UCSD-AML1 (cell line): Measurements from ENCODE around the gene GCSAM.

ENCODE experiments used
- DNase-seq: peaks from one replicate; lab custom pipeline; 2025; ENCODE audit not compliant: unreplicated experiment; lab: John Stamatoyannopoulos, UW

The GCSAM gene

DNA sequence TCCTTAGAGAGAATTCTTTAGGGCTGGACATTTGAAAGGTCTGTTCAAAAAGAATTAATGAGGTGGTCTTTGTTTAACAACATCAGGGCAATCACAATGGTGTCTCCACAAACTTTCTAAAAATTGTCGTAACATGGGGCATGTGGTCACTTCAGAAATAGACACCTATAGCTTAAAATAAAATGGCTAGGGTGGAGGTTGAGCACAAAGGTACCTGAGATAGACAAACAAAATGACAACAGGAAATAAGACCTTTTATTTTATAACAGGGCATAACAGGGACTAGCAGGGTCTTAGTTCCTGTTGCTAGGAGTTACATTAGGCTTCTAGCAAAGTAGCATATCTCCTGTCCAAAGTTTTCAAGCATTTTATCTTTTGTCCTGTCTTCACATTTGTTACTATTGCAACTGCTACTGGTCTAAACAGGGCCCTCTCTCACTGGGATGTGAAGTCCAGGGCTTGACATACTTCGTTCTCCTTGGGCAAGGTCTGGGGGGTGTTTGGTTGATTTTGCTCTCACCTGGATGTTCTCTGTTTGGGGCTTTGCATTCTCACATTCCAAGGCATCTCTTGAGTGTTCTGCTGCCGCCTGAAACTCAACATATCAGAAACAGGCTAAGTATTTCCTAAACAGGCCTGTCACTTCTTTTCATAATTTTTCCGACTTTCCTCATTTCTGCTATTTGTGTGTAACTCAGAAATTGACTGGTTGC is 3.0 kb downstream of the GCSAM start:
- DNase-seq: no peak

DNA sequence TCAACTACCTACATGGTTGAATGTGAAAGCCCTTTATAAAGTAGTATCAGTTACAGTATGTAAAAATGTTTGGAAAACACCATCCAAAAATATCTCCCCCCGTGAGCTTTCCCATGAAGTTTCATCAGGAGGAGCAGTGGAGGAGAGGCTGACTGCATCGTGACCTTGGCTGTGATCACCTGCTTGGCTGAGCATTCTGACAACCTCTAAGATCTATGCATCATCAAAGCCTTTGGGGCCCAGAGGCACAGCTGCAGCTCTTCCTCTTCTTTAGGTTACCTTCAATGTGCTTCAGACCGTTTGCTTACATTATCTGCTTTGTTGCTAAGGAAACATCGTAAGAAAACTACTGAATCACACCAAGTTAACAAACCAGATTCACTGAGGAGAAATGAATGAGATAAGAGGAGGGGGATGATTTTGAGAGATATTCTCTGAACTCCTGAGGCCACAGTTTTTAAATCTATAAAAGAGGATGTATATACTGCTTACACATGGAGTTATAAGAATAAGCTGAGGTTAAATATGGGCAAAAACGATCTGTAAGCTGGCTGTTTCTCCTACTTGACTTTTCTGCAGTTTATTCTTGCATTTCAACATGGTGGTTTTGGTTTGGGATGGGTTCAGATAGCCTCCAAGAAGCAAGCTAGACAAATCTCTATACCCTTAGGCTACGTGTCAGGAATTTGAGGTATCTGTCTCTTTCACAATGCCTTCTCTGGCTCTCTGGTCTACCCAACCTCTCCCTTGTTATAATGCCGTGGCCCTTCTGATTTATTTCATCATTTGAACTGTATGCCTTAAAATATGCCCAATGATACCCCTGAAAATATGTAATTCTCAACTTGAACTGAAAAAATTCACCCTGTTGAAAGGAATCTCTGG is 4.0 kb downstream of the GCSAM start:
- DNase-seq: no peak

DNA sequence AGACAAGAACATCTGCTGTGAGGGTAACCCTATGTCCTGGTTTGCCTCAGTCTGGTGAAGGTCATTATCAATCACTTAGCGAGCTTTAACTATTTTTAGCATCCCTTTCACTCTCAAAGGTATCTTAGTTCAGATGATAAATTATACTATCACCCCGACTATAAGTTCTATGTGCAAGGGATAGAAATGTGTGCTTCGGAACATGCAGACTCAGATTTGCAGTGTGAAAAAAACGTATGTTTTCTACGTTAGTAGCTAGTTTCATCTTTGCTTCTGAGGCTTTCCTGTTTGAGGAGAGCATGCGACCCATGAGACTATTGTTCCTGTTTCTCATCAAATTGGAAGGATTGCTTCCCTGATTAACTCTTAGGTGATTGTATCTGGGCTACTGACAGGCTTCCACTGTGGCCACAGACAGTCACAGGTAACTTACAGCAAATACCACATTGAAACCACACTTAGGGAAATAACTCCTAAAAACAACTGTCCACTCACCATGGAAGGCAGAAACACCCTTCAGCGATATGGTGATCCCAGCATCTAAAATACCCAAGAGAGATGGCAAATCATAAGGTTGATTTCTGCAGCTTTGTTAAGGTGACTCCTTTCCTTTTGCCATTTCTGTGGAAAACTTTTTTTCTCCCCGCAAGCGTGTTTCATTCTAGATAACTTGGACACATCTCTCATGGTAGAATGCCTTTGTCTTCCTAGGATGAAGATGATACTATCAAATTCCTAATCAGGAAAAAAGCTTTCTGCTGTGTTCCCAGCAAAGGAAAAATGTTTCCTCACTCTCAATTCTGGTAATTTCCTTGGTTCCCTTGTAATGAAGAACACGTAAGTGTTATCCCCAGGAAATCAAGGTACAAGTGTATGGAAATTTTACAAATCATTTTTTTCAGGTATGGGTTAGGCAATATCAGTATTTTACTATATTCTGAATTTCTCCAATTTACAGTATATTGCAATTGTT is 5.2 kb downstream of the GCSAM start:
- no peak for DNase-seq

DNA sequence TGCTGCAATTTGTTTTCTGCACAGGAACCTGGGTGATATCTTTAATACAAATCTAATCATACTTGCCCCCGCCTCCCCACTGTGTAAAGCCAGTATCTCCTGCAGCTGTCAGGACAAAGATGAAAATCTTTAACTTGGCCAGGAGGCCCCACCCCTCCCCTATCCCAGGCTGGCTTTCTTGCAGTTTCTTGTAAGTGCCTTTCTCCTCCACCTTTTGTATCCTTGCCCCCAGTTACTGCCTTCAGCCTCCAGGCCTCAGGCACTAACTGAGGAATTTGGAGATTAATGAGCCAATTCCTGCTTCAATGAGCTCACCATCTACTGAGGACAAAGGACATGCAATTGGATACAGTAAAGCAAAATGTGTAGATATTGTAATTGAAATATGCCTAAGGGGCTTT is 6.5 kb downstream of the GCSAM start:
- no peak for DNase-seq

DNA sequence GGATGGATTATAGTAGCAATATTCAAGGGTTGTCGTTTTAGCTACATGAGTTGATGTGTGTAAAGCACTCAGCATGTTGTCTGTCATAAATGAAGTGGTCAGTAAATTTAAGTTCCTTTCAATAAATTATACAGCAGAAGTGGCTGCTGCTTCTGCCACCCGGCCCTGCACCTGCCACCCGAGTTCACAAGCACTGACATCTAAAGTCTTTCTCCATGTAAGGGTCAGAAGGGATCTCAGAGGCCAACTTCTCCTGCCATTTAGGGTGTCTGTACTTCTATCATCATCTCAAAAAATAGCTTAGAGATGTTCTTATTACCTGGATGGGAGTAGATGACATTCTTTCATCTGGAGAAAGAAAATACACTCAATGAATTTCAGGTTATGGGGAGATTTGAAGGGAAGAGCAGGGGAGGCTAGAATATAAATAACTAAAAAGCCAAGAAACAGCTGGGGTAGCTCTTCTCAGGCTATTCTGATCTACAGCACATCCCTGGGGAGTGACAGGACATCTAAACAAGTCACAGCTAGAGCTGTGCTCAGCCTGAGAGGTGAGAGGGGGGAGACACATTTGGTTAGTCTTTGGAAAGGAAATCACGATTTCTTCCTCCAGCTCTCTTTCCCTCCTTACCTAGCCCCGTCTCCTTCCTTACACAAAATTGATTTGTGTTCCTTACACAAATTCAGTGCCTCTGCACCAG is 8.0 kb downstream of the GCSAM start:
- no peak for DNase-seq

DNA sequence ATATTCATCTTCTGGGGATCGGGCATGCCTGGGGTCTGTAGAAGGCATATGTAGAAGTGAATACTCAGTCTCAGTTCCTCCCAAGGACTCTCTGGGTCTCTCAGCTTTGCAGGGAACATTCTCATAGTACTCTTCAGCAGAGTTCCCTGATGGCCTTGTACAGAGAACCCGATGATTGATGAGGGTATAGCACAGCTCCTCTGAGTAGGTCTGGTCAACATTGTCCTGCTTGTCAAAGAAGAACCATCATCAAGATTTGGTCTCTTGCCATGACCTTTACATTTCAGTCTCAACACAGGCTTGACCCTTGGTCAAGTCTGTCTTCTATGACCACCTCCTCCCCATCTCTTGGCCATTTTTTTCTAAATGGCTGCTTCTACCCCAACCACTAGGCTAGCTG is 9.5 kb downstream of the GCSAM start:
- no peak for DNase-seq

DNA sequence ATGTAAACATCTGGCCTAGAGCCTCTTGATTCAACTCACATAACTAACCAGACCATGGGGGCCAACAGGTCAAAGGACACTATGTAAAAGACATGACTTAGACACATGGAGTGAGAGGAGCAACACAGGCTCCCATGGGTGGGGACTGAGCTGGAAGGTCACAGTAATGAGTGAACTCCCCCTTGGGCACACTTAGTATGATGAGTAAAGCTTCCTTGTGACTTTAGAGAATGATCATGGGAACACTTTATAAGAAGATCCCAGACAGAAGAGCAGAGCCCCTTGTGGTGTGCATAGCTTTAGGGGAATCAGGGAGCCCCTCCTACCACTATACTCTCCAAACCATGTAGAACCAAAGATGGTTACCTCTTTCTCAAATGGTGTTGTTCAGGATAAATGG is 10.2 kb downstream of the GCSAM start:
- DNase-seq: no peak

DNA sequence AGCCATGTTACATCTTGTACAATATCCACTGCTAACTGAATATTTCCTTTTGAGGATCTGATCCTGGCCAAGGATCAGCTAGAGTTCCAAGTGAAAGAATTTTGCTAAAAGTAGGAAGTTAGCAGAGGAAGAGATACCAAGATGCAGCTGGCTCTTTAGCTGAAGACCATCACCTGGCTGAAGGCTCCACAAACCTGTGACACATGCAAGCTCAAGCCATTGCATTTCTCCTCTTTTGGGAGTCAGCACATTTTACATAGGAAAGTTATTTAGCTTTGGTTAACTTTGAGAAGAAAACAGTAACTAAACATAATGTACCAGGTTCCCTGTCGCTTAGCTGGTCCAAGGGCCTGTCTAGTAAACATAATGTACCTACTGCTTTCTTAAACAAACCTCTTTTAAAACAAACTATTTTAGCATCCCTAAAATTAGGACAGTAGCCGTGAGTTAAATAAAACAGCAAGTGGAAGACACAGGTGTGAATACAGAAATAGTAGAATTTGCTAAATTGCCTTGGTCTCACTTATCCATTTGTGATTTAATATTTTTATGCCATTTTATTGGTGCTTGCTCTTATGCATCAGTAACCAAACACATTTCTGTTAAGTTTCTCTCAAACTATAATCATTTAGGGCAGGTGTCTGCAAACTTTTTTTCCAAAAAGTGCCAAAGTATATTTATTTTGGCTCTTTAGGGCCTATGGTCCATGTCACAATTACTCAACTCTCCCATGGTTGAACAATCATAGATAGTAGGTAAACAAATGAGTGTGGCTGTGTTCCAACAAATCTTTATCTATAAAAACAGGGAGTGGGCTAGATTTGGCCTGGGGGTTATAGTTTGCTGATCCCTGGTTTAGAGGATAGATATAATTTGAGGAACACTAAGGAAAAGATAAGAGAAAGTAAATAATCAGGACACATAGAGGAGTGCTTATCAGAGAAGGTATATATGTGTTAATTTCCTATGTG is 11.2 kb downstream of the GCSAM start:
- no peak for DNase-seq

DNA sequence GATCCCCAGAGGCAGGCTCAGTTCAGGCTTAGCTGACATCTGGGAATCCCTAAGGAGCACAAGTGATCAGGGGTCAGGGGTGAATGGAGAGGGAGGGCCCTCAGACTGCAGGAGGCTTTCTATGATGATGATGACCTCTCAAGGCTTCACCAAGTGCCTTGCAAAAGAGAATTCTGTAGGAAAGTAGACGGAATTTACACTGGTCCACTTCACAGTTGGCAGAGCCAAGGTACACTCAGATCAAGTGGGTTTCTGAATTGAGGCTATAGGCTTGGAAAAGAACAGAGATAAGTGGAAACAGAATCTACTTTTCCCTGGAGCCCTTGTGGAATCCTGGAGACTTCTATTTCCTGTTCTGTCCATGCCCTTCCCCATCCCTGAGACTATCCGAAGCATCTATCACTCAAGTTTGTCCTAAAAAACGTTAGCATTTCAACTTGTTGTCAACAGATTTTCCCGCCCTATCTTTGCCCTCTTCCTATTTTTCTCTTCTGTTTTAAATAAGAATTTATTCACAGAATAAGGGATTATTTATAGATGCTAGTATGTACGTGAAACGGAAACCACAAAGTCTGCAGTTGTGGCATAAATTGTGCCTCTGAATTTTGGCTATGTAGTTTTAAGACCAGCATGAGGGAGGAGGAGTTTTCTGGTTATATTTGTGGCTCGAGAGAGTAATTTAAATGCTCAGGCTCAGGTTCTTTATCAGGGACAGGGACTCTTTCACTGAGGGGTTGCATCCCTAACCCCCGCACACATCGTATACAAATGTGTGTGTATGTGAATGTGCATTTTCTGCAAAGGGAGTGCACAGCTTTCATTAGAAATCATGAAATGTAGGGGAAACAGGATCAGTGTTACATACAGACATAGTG is 12.8 kb downstream of the GCSAM start:
- DNase-seq: no peak

DNA sequence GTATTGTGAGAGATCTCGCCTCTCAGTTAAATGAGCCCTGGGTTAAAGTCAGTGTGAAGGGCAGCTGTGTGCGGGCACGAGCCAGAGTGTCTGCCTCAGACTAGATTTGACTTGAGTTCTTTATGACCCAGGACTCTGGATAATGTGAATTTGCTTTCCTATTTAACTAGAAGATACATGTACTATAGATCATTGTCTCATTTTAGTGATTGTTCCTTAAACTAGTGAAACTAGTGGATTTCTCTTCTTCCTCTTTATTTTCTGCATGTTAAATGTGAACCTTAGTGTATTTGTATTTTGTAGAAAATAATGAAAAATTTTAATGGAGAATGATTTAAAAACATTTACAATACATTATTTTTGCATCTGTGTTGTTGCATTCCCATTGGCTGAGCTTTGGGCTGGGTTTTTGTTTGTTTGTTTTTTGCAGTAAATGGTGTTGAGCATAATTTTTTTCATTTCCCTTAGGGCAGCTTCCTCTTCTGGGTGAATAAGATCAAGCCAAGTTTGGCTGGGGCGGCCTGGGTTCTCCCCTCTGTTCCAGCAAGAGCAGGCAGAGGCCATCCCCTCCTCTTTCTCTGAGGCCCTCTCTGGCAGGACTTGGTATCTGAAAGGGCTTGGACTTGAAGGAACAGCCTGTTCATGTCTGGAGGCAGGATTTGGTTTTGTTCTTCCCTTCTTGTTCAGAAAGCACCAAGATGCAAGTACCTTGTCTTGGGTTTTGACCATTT is 15.0 kb downstream of the GCSAM start:
- no peak for DNase-seq

DNA sequence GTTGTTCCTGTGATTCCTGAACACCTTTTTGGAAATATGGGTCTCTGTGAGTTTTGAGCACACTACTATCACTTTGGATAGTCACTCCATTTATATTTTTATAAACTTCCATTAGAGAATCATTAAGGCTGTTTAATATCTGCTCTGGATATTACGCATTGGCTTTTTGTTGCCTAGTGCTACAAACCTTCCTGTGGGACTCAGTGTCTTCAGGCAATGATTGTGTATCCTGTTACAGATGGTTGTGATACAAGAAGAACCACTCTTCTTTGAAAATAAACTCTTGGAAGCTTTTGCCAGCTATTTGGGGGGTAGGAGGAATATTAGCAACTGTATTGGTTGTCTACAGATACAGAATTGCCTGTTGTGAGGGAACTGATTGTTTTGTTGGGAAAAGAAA is 15.6 kb downstream of the GCSAM start:
- DNase-seq: no peak

DNA sequence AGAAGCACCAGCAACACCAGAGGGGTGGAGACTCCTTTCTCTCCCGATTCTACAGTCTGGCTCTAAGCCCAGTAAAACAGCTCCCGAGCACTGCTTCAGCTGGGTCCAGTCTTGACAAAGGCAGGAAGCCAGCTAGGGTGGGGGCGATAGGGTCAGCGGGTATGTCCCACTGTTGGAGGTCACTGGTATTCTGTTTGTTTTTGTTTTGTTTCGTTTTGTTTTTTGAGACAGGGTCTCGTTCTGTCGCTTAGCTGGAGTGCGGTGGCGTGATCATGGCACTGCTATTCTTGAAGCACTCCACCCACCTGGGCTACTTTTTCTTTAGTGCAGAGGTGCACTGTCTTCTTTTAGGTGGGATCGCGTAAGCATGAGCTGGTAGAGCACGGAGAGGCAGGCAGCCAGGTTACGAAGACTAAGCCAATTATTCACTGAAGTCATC is 16.3 kb downstream of the GCSAM start:
- DNase-seq: no peak

DNA sequence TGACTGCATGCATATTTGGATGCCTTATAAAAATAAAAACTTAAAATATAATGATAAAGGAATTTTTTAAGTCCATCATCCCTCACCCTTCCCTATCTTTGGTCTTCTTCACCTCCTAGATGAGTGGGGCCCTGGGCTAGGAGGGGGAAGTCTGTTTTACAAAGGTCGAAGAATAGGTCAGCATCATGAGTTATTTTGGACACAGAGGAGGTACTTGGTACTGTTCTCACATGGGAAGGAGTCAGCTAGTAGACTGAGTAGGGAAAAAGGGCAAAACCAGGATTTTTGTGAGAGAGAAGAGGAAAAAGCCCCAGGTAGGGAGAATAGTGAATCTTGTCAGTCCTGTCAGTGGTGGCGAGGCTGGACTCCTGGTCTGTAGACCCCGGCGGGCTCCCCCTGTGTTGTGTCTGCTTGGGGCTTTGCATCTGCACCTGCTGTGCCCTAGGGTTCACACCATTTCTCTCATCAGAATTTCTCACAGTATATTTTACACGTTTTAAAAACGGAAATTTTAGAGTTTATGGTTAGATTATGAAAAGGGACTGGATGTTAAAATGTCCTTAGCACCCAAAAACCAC is 17.2 kb downstream of the GCSAM start:
- DNase-seq: no peak

DNA sequence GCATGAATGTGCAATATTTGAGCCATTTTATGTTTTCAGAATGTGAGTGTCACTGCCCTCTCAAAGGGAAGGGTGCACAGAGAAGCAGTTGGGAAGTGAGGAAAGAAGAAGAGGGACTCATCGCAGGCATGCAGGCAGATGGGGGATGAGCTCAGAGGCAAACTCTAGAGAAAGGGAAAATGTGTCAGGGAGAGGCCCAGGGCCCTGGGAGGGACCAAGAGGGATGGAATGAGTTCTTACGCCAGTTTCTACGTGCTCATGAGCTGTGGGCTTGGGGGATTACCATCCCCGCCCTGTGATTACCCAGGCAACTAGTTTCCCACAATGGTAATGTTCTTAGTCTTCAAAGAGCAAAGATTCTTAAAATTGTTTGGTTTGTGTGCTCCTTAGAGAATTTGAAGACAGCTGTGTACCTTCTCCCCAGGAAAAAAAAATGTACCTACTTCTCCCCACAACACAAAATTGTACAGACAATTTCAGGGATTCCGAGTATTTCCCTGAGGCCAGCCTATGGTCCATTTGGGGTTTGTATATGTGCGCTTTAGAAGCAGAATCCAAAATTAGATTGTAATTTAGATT is 17.8 kb downstream of the GCSAM start:
- no peak for DNase-seq

DNA sequence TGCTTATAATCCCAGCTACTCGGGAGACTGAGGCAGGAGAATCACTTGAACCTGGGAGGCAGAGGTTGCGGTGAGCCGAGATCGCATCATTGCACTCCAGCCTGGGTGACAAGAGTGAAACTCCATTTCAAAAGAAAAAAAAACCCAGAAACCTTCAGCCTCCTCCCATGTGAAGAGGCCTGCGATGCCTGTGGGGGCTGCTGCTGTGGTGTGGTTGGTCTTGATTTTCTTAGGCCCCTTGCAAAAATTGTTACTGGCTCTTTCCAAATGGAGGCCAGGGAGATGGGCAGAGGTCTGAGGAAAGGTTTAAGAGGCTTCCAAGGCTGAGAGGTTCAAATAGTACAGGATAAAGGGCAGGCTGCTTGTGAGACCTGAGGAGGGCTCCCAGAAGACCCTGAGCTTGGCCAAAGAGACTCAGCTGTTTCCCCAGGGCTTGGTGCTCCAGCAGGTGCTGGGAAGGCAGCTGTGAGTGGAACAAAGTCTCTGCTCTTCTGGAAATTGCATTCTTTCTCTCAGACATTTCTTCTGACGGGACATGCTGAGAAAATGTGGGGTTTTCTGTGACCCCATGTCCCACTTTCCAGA is 18.4 kb downstream of the GCSAM start:
- no peak for DNase-seq

DNA sequence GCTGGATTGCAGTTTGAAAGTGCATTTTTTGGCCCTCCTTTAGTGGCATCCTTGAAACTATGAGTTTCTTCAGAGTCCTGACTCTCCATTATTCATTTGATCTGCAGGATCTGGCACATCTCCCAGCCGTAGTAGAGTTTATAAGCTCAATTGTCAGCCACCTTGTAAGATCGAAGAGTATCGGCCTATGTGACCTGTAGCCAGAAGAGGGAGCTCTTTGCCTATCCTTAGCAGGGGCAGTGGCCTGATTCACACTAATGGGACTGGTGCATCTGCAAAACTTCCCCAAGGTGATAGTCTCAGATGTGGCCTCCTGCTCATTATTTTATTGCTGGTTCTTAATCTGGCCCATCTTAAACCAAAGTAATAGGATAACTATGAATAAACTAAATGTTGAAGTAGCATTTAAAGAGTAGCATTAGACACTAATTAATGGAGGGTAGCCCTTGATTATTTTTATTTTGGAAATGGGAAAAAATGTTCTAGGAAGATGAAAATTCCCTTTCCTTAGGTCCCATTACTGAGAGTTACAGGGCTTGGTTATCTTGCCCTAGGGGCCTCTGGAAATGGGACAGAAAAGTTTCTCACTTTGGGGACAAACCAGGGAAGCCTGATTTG is 21.2 kb downstream of the GCSAM start:
- DNase-seq: peak; percentile 20
